Stimulated activated CD4-positive, alpha-beta T cell treated with anti-CD3 and anti-CD28 coated beads, Interleukin-1b, Interleukin-23, amount 100 ng/mL, for 4 hours (primary cell): Measurements from ENCODE around the gene WDFY3.
"Not testable (repeated sequence)": the region's sequence is repeated elsewhere in the genome, so short reads cannot be mapped to it uniquely, and the experiment has no call there.

ENCODE experiments used
- DNase-seq, 2 donors: peaks; one replicate each; pipeline ENCODE4 v3.0.0-alpha.2; 2020; ENCODE audit warnings: low read depth in 2 of 2

Gene WDFY3

DNA sequence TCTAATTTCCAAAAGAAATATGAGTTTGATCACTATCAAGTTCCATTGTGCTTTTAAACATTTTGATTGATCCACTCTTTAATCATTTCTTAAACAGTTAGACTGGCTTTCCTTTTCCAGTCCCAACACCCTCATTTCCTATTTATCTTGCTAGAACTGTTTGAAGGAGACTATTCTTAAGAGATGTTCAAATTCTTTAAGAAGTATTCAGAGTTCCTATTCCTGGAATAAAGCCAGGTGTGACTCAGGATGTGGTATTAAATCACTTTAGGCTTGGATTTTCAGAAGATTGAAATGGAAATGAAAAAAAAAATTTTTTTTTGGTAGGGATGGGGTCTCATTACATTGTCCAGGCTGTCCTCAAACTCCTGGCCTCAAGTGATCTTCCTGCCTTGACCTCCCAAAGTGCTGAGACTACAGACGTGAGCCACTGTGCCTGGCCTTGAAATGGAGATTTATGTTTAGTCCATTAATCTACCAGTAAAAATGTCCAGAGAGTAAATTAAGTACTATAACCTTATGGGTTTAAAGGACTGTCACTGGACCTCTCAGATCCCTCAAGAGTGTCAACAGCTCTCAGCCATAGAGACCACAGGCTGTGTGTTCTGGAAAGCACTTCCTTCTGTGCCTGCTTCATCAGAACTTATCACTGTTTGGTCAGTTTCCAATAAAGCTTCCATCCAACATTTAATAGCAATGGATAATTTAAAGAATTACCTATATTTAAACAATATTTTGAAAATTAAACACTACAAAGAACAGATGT is 292.8 kb downstream of the WDFY3 start:
- DNase-seq, result no peak

DNA sequence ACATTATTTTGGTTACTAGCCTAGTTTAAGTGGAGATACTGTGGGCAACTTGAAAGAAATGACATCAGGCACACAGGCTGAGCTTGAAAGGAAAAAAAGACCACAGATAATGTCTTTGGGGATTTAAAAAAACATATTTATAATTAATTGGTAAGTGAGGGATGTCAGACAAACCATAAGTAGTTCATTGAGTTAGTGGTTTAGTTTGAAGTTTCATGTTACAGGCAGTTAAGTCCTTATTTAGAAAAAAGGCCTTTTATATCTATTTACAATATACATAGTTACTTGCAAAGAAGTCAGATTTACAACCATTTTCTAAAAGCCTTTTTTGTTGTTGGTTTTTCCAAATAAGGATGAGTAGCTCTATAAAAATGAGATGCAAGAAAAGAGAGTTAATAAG is 294.3 kb downstream of the WDFY3 start:
- no peak for DNase-seq

DNA sequence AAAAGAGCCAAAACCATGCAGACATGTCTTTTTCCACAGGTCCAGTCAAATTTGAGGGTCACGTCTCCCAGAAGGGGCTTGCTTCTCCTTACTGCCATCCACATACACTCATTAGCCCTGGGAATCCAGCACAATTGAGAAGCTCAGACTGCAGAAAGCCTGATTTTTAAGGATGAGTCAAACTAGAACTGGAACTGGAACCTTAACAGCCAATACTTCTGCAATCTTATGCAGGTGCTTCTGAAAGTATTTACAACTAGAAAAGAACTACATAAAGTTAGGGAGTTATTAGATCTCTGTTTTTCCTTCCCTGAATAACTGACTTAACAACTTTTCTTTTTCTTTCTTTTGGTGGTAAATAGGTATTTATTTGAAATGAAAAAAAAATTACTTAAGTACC is 297.3 kb downstream of the WDFY3 start:
- no peak for DNase-seq

DNA sequence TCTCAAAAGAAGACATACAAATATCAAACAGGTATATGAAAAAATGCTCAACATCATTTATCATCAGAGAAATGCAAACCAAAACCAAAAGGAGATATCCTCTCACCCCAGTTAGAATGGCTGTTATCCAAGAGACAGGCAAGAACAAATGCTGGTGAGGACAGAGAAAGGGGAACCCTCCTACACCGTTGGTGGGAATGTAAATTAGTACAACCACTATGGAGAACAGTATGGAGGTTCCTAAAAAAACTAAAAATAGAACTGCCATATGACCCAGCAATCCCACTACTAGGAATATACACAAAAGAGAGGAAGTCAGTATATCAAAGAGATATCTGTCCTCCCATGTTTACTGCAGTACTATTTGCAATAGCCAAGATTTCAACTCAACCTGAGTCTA is 300.1 kb downstream of the WDFY3 start:
- no peak for DNase-seq

DNA sequence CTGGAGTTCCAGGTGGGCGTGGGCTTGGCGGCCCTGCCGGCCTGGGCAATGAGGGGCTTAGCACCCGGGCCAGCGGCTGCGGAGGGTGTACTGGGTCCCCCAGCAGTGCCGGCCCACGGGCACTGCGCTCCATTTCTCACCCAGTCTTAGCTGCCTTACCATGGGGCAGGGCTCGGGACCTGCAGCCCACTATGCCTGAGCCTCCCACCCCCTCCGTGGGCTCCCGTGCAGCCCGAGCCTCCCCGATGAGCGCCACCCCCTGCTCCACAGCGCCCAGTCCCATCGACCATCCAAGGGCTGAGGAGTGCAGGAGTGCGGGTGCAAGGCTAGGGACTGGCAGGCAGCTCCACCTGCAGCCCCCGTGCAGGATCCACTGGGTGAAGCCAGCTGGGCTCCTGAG is 301.7 kb downstream of the WDFY3 start:
- DNase-seq, result not testable (repeated sequence)

DNA sequence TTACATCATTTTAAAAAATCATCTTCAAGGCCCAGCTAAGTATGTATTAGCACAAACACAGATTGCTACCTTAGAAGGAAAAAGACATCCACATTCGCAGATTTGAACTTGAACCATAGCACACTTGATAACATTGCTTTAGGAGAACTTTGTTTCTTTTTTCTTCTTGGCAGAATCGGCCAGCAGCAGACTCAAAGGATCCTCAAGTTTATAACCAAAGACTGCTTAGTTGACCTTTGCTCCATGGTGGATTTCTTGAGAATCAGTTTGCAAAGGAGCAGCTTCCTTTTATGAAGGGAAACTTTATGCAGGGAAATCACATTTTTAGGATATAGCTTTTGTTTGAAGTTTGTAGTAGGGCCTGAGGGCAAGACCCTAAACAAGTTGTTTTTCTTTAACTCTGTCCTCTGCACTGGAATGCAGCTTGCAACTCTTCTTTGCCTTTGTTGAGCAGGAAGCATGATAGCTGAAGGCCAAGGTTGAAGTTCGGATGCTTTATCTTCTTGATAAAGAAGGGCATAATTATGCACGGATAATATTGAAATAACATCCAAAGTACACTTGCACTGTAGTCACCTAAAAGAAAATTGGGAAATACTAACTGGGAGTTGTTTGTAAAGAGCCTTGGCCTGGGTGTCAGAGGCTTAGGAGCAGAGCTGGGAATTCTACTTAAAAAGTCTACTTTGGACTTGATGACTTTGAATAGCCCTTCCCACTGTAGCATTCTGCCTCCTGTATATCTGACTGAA is 305.1 kb downstream of the WDFY3 start:
- DNase-seq, result no peak

DNA sequence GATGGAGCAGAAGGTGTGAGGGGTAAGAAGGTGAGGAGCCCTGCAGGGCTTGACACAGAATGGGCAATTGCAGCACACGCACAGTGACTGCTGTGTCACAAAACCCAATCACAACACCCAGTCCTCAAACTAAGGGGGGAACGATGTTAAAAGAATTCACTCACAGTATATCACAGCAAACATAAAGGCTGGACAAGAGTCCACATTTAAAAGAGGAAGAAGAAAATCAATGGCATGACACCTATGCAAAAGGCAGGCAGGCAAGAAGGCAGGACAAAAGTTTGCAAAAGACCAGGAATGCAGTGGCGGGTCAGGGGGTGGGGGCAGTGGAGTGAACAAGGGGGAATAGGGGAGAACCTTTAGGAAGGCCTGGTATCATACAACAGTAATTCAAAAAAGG is 305.9 kb downstream of the WDFY3 start:
- no peak for DNase-seq

DNA sequence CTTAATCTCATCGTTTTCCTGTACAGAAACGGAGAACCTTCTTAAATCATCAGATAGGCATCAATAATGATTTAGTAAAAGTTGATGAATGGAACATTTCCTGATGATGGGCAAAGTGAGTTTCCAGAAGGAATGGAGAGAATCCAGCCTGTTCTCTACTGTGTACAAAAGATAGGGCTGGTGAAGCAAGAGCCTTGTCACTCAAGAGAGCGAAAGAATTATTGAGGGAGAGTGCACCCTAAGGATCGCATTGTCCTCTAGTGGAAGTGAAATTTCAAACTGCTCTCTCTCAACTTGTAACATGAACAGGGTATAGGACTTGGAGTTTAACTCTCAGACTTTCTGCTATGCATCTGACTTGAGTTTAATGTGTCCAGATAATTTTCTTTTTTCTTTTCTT is 314.0 kb downstream of the WDFY3 start:
- DNase-seq, result no peak

DNA sequence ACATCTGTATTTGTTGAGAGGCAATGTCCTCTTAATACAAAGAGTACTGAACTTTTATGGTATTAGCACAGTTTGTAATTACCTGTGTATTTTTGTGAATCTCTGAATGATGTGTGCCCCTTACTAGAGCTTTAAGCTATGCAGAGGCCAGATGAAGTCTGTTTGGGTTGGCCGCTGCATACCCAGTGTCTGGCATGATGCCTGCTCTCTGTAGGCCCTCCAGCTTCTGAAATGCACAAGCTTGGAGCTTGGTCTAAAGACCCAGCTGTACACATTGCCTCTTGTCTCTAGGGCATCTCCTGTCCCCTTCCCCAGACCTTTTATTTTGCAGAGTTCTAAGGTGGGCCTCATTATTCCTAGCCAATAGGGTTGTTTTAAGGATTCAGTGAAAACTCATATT is 315.0 kb downstream of the WDFY3 start:
- DNase-seq, result no peak

DNA sequence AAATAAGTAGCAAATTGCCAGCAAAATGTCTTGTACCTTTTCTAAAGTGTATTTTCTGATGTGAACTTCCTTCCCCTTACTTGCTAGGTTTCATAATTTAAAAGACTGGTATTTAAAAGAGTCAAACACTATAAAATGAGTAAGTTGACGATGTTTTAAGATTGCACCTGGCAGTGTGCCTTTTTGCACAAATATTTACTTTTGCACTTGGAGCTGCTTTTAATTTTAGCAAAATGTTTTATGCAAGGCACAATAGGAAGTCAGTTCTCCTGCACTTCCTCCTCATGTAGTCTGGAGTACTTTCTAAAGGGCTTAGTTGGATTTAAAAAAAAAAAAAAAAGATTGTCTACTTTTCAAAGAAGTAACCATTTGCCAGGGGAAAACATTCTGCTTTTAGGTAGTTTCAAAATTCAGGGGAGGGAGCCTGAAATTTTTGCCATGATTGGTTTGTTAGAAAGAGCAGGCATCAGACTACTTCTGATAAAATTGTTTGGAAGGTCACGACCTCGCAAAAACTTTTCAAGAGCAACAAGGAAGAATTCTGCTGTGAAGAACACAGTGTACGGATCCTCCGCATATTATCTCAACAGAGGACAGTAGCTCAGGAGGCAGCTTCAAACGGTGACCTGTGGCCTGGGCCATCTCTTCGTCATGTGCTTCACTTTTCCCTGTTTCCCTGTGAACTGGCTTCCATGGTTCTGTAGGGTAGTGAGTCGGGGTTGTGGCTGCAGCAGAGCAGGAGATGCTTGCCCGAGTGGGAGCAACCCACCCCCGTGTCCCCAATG is 317.4 kb downstream of the WDFY3 start:
- no peak for DNase-seq

DNA sequence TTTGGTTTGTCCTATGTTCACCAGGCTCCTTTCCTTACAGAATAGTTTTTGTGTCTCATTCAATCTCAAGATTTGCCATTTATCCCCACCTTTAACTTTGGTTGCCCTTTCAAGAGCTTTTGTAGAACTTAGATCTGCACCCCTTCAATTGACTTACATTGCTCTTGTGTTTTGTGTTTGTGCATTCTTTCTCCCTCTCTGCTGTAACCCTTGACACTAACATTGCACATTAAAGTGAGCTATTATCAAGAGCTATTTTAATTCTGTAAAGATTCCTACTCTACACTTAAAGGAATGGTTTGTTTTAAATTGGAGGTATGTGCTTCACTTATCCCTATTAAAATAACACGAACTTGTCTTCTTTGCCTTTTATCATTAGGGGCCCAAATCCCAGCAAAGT is 318.3 kb downstream of the WDFY3 start:
- no peak for DNase-seq

DNA sequence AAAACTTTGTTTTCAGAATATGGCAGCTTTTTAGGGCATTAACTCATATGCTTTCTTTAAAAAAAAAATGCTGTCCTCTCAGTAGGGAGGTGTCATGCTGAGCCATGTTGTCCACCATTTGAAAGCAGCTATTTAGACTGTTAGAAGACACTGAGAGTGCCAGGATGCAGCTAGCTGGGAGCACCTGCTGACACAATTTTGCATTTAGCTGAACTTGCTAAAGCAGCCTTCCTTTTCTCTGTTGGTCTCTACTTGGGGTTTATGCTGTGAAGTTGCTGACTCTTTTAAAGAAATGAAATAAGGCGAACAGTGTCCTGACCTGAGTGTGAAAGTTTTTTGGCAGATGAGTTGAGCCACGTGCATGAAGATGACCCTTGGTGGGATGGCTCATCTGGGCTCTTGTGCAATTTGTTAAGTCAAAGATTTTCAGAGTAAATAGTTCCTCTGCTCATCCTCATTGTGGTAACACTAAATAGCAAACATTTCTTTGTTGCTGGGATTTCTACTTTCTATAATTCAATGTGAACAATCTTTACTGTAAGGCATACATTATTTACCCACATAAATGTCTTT is 319.1 kb downstream of the WDFY3 start:
- DNase-seq, result no peak

DNA sequence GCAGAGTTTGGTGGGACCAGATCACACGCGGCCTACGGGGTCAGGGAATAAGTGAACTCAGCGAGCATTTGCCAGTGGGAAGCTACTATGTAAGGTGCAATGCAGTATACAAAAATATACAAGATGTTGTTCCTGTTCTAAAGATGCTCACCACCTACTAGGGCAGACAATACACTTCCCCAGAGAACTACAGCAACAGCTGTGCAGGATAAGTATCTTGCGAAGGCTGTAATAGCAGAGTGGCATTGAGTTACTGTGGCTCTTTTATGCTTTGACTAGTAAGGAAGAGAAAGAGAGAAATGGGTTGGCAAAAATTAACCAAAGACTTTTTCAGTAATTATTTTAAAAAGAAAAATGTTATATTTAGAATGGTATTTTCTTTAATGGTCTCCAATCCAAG is 322.4 kb downstream of the WDFY3 start:
- no peak for DNase-seq

DNA sequence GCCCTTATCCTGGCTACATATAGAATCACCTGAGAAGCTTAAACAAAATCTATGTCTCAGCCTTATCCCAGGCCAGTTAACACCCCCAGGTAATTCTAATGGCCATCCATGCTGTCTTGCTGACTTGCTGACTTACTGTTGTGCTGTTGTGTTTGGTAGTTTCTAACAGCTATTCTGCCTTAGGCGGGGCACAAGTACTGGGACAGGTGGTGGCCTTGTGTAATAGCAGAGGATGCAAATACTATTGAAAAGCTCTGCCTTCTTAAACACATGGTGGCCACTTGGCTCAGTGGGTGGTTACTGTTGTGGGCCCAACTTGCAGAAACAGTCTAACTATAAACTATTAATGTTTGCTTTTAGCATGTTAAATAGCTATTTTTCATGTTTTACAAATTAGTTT is 327.3 kb downstream of the WDFY3 start:
- no peak for DNase-seq

DNA sequence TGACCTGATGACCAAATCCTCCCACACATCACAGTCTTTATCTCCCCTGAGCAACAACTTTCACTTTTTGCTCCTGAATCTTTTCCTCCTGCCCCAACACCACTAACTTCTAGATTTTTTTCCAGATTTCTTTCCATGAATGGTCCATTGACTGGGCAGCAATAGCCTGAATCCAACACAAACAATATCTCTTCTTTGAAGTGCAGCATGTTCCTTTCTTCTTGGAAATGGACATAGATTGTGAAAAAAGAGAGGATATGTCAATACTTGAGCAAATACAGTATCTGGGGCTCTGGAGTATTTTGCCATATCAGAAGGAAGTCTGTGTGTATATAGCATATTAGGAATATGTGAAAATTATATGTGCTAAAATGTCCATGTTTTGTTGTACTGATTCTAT is 328.4 kb downstream of the WDFY3 start:
- DNase-seq, result no peak

DNA sequence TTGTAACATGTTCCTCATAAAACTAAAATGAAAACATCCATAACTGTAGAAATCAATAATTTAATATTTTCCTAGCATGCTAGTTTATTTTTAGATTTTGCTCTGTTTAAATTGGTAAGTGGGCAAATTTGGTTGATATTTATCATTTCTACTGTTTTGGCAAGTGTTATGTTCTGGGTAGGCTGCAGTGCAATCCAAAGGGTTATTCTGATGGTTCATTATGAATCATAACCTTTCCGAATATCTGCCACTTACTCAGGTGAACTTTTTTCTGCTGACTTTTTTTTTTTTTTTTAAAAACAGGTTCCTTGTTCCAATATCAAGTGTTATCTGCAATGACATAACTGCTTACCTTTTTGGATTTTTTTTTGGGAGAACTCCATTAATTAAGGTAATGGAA is 331.5 kb downstream of the WDFY3 start:
- no peak for DNase-seq

DNA sequence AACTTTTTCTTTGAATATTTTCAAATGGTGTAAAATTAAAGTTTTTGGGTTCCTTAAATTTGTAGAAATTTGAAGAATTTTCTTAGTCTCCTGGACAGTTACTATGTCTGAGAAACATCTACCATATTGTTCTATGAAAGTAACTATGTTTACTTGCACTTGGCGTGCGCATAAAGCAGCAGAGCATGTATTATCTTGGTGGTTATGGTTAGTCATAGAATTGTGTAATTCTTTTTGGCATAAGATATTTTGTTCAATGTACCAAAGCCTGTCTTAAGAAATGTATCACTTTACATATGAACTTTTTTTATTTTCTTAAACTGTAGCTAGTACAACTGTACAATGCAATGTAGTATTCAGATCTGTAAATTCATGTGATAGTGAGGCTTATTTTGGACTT is 334.4 kb downstream of the WDFY3 start:
- no peak for DNase-seq

DNA sequence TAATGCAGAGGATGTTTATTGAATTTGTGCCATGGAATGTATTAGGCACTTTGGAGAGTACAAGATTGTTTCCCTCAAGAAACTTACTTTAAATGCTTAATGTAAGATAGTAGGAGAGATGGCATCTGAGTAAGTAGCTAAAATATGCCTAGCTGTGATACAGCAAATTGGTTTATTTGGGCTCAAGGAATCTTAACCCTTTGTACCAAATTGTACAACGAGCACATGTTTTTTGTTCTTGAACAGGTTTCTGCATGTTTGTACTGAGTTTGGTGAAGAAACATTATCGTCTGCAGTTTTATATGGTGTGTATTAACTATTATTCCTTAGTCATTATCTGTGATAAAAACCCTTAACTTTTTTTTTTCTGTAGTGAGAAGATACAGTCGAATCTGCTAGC is 334.9 kb downstream of the WDFY3 start:
- no peak for DNase-seq

DNA sequence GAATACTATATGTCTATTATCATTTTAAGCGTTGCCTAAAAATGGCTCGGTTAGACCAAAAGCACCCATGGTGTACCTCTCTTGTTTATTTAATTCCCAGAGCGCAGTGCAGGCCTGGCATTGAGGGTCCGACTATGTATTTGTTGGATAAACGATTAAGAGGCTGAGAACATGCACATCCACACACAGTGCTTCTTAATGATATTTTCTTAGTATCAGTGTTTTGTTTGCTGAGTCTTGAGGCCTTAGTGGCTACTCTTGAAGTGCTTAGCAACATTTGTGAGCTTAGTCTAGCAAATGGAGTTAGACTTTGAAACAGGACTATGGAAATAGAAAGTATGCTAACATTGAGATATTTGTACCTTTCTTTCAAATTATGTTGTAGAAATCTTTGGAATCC is 339.8 kb downstream of the WDFY3 start:
- no peak for DNase-seq

DNA sequence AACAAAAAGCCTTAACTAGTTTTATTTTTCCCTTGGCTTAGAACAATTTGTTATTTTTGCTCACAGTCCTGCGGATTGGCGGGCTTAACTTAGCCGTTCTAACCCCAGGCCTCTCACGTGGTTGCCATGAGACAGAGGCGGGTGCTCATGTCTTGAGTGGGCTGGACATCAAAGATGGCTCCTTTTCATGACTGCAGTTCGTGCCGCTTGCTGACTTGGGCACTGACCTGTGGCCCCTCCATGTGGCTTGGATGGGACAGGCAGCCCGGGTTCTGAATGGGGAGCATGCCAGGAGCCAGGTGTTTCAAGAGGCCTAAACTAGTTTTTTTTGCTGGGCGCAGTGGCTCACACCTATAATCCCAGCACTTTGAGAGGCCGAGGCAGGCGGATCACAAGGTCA is 342.8 kb downstream of the WDFY3 start:
- no peak for DNase-seq

DNA sequence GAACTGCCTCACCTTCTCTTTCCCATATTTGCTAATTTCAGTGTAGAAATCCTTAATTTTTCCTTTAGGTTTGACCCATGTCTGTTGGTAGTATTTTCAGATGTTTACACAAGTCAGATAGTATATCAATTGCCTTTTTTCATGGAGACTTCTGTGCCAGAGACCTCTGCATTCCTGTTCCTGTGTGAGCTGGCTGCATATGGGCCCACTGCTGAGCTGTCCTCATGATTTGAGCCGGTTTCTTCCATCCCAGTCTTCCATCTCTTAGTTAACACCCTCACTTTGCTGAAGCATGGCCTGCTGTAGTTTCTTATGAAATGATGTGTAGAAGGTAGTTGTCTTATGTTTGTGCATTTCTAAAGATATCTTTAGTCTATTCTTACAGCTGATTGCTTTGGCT is 343.5 kb downstream of the WDFY3 start:
- DNase-seq, result no peak
